Hepatocyte (in vitro differentiated cells): ENCODE results near the gene PUS10.

Experiments used
- CTCF ChIP-seq: fragments of 200-600 bp; sonication (generic); IDR thresholded peaks from 2 replicates; pipeline ENCODE4 v1.5.1; 2016; ENCODE audit warnings: antibody characterized with exemption, mild to moderate bottlenecking; ENCODE audit not compliant: poor library complexity
- EZH2 ChIP-seq: fragments of 200-600 bp; sonication (generic); IDR thresholded peaks from 2 replicates; pipeline ENCODE4 v1.6.1; 2016; ENCODE audit warnings: antibody characterized with exemption, mild to moderate bottlenecking, borderline replicate concordance
- EZH2phosphoT487 ChIP-seq: fragments of 200-600 bp; sonication (generic); IDR thresholded peaks from one replicate; pipeline ENCODE4 v1.6.1; 2018; ENCODE audit warnings: antibody characterized with exemption, mild to moderate bottlenecking, low read depth, moderate library complexity; ENCODE audit not compliant: unreplicated experiment, severe bottlenecking

- TF ChIP-seq CTCF (no peak), EZH2phosphoT487 (no peak), EZH2 (no peak)
Measured at GRCh38 chr2:60984720-60985119, 33.3 kb downstream of the PUS10 start.
